GM13976 (cell line): ENCODE measurements around the gene KRTAP10-2.

Experiments
- DNase-seq: peaks from one replicate; pipeline ENCODE4 v3.0.0; 2012; ENCODE audit warnings: low spot score
- in situ Hi-C: fragments of 300-500 bp; cut with MboI; formaldehyde crosslinking; loops from one replicate; pipeline ENCODE4 v1.12.0; 2022; ENCODE audit warnings: low sequenced_read_pairs, mixed read lengths, inconsistent platforms; ENCODE audit not compliant: unreplicated experiment
- TF ChIP-seq, protein P1 (sequence below): IDR thresholded peaks from 2 replicates; pipeline ENCODE4 v1.5.1; 2012; ENCODE audit warnings: borderline replicate concordance, mild to moderate bottlenecking; ENCODE audit not compliant: insufficient read depth; ENCODE audit errors: extremely low read depth, missing control alignments, control extremely low read depth

The KRTAP10-2 gene

DNA sequence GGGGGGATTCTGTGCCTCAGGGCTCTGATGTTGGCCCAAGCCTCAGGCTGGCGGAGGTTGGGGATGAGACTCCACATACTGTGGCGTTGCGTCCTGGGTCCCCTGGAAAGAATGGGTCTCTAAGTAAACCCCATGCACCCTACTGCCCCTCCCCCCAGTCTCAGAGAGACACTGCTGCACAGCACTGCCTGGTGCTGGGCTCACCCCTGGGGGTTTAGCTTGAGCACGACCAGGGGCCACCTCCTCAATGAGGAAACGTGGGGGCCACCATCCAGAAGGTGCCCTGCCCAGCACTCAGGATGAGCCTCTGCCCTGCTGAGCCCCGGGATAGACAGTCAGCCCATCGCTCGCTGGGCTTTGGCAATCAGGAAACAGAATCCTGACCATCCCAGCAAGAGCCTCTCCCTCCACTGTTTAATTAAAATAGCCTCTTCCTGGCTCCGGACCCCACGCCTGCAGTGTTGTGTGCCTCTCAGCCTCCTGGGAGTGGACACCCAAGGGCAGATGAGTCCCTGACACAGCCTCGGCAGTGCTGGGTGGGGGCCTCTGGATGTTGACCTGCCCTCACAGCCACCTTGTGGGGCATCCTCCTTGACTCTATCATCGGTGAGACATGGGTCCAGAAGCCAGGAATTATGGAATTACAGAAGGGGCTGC lies 18.7 kb upstream of the KRTAP10-2 start:
- in situ Hi-C loops = no loop called here
- no peak for DNase-seq
- TF ChIP-seq, protein P1, sequence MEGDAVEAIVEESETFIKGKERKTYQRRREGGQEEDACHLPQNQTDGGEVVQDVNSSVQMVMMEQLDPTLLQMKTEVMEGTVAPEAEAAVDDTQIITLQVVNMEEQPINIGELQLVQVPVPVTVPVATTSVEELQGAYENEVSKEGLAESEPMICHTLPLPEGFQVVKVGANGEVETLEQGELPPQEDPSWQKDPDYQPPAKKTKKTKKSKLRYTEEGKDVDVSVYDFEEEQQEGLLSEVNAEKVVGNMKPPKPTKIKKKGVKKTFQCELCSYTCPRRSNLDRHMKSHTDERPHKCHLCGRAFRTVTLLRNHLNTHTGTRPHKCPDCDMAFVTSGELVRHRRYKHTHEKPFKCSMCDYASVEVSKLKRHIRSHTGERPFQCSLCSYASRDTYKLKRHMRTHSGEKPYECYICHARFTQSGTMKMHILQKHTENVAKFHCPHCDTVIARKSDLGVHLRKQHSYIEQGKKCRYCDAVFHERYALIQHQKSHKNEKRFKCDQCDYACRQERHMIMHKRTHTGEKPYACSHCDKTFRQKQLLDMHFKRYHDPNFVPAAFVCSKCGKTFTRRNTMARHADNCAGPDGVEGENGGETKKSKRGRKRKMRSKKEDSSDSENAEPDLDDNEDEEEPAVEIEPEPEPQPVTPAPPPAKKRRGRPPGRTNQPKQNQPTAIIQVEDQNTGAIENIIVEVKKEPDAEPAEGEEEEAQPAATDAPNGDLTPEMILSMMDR = no peak

DNA sequence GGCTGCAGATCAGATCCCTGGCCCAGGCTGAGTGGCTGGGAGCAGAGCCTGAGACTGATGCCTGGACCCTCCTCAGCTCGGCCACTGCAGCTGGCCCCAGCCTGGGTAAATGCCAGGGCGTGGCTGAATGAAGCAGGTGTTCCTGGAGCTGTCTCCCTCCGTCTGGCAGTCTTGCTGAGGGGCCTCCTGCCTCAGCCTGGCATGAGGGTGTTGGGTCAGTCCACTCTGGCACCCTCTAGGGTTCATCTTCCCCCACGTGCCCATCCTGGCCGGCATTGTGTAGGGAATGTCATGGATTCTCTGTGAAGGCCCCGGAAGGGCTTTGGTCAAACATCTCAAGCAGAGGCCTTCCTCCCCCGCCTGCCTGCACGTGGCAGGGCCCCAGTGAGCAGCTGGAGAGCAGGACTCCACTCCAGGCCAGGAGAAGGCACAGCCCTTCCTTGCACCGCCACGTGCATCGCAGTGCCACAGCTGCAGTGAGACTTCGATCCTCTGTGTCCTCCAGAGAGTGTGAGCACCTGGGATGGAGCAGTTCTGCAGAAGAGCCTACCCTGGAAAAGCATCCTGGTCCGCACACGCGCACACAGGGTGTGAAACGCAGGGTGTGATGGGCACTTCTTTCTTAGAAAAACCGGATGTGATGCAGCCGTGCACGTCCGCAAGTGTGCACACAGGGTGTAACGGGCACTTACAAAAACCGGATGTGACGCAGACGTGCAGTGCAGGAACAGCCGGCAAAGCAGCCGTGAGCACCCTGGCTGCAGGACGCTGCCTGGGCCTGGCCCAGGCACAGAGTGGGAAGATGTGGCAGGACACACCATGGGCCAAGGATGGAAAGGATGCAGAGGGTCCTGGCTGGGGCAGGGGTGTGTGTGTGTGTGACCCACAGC lies 17.6 kb upstream of the KRTAP10-2 start:
- no peak for DNase-seq
- TF ChIP-seq, protein P1 = no peak
- in situ Hi-C loops = no loop called here

DNA sequence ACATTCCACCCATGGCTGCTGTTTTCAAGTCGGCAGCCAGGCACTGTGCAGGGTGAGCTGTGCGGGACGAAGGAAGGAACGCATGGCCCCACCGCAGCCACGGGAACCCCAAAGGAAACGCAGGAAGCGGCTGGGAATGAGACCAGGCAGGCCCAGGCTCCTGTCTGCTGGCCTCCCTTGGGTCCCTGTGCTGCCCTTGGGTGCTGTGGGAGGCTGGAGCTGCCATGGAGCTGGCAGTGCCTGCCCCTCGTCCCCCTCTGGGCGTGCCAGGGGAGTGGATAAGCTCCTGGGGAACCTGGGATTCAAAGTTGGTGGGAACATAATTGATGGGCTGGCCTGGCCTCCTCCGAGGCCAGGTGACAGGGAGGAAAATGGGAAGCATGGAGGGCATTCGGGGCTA lies 17.0 kb upstream of the KRTAP10-2 start:
- TF ChIP-seq, protein P1 = no peak
- DNase-seq = no peak
- in situ Hi-C loops = no loop called here

DNA sequence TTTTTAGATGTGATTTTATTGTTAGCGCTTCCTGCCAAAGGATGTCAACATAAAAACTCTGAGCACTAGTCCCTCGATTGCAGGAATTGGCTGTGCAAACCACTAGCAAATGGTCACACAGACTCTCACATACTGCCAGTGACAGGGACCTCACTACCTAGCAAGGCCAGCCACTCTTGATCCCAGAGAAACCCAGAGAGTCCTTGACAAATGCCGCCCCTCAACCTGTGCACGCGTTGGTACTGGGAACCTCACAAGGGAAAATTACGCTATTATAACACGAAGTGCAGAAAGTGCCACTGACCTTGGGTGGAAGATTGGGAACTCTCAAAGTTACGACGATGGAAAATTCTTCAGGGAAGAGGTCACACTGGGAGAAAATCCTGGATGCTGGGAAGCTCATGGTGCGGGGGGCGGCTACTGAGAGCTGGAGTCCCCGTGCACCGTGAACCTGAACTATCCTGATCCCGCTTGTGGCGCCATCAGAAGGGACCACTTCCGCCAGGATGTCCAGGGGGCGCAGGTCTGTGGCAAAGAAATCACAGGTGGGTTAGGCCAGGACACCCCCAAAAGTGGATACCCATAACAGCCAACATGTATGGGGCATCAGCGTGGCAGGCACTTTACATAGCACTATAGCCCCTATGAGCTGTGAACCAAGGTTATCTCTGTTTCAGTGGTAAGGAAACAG lies 16.3 kb upstream of the KRTAP10-2 start:
- in situ Hi-C loops = no loop called here

DNA sequence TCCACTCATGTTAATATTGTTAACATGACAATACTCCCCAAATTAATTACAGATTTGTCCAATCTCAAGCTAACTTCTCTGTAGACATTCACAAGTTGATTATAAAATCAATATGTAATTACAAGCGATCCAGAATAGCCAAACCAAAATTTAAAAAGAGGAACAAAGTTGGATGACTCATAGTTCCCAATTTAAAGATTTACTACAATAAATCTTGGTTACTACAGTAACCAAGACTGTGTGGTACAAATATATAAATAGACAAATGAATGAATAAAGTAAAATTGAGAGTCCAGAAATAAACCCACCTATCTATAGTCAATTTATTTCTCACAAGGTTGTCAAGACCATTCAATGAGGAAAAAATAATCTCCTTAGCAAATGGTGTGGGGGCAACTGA lies 15.1 kb upstream of the KRTAP10-2 start:
- no peak for DNase-seq
- TF ChIP-seq, protein P1 = no peak
- in situ Hi-C loops = no loop called here

More for the DNA sequence above, 16.3 kb upstream of the KRTAP10-2 start:
- TF ChIP-seq, protein P1 = no peak
- no peak for DNase-seq

DNA sequence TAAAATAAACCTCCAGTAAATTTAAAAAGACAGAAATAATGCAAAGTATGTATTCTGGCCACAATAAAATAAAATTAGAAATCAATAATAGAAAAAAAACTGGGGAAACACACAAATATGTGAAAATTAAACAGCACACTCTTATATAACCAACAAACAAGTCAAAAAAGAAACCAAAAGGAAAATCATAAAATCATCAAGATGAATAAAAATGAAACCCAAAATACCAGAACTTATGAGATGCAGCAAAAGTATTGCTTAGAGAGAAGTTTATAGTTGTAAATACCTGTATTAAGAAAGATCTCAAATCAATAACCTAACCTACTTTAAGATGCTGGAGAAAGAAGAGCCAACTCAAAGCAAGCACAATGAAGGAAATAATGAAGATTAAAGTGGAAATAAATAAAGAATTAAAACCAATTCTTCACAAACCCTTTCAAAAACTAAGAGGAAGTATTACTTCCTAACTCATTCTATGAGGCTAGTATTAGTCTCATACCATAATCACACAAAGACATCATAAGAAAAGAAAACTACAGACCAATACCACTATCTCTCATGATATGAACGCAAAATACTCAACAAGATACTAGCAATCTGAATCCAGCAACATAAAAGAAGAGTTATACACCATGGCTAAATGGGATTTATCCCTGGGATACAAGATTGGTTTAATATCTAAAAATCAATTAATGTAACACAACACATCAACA lies 13.7 kb upstream of the KRTAP10-2 start:
- TF ChIP-seq, protein P1 = no peak
- in situ Hi-C loops = no loop called here
- DNase-seq = no peak
